GM21390 (cell line): ENCODE results near the gene AFM.
A peak's percentile ranks its signal among the peaks of the same experiment; 100 is the strongest.
"Not testable (repeated sequence)": the region's sequence is repeated elsewhere in the genome, so short reads cannot be mapped to it uniquely, and the experiment has no call there.

Experiments
- ATAC-seq: cut with Tn5 transposase; IDR thresholded peaks from one replicate; pipeline ENCODE4 v1.9.1; 2021; ENCODE audit not compliant: unreplicated experiment

AFM gene

DNA sequence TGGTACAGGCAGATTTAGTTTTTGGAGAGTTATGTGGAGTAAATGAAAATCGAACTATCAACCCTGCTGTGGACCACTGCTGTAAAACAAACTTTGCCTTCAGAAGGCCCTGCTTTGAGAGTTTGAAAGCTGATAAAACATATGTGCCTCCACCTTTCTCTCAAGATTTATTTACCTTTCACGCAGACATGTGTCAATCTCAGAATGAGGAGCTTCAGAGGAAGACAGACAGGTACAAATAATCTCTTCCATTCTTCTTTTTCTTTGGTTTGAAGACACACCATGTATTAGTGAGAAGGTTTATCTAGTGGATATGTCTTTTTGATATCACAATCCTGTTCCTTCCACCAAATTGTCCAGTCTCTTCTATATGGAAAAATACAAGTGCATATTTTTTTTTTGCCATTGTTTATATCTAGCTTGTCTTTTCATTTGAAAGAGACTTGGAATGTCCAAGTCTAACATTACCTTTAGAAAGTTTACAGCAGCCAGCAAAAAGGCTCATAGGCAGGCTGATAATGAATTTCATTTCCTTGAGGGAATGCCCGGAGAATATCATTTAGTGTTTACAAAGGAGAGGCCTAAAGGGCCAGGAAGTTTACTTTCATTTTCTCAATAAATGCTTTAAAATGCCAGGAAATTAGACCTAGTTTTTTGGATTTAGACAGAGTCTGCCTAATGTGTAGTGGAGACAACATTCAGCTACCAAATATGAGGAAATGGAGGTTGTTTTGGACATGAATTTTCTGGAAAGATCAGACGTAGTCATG is 18.6 kb downstream of the AFM start:
- no peak for ATAC-seq

DNA sequence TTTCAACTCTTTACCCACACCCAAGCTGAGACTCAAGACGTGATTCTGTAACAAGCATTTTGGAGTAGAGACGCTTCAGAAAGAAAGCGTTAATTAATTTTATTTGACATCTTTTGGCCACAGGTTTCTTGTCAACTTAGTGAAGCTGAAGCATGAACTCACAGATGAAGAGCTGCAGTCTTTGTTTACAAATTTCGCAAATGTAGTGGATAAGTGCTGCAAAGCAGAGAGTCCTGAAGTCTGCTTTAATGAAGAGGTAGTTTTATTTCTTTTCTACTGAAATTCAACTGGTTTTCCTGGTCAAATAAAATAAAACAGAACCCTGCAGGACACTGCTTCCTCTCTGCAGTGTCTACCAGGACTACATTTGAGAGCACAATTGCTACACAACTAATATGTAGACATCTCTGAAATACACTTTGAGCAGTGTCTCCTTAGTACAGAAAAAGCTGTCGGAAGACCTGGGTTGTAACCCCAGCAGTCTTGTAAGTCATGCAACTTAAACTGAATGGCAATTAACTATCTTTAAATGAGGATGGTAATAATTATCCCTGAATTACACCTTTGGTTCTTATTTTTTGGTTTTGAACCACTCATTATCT is 20.2 kb downstream of the AFM start:
- ATAC-seq = no peak

DNA sequence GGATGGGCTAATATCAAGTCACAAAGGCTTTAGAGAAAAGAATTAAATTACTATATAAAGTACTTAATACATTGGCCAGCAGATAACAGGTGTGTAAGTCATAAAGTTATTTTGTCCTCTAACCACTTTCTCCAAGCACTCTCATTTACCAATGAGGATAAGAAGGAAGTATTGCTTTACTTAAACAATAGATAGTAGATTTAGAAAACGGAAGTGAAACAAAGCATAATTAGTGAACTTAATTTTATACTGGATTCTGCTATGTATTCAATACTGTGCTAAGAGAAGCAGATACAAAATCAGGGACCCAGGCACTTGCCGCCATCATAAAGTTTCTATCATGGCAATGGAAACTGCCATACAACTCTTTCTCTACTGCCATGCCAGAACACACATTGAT is 24.0 kb downstream of the AFM start:
- ATAC-seq = no peak

GRCh38 chr4:73507541-73507940 is 26.0 kb downstream of the AFM start:
- ATAC-seq = no peak

GRCh38 chr4:73508651-73509050 is 27.1 kb downstream of the AFM start:
- no peak for ATAC-seq

DNA sequence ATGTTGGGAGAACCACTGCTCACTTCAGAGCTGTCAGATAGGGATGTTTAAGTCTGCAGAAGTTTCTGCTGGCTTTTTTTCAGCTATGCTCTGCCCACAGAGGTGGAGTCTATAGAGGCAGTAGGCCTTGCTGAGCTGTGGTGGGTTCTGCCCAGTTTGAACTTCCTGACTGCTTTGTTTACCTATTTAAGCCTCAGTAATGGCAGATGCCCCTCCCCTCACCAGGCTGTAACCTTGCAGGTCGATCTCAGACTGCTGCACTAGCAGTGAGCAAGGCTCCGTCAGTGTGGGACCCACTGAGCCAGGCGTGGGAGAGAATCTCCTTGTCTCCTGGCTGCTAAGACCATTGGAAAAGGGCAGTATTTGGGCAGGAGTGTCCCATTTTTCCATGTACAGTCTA is 36.8 kb downstream of the AFM start:
- ATAC-seq = no peak

DNA sequence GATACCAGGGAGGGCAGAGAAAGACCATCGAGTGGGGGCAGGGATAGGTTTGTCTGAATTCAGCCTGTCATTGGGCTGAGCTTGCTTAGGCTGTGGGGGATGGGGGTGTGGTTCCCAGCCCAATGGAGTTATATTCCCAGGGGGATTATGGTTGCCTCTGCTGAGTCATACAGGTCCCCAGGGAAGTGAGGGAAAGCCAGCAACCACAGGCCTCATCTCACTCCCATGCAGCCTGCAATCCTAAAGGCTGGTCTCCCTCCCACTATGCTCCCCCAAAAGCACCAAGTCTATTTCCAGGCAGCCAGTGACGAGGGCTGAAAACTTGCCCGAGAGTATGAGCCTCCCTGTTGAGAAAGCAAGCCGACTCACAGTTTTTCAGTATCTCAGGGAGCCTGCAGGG is 39.3 kb downstream of the AFM start:
- no peak for ATAC-seq

GRCh38 chr4:73523126-73523525 is 41.6 kb downstream of the AFM start:
- ATAC-seq = no peak

DNA sequence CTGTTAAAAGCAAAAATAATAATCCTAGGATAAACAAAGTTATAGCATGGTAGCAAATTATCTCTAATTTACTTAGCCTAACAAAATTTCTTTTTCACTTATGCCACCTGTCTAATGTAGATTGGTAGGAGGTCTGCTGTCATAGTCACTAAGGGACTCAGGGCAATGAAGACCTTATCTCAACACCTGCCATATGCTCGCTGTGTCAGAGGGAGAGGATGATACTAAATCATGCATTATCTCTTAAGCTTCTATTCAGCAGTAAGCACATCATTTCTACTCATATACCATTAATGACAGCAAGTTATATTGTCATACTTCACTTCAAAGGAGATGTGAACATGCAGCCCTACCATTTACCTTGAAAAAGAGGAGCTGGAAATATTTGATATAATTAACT is 44.1 kb downstream of the AFM start:
- ATAC-seq = no peak

DNA sequence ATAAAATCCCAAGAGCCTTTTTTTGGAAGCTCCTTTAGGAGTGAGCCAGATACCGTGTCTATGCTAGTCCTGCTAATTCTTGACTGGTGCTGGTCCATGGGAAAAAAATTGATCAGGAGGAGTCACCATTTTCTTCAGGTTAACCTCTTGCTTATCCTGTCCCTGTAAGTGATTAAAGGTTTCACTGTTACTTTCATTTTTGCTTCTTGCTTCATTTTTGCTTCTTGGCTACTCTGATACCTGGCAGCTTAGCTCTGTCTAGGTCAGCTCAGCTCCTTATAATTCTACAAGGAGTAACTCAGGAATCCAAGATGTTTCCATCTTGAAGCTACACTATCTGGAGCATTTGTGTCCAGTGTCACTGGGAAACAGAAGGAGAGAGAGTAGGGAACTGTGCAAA is 45.7 kb downstream of the AFM start:
- ATAC-seq = peak; percentile 80

- ATAC-seq = no peak
Measured at GRCh38 chr4:73528171-73528570, 46.6 kb downstream of the AFM start.

GRCh38 chr4:73533515-73534422 is 52.2 kb downstream of the AFM start:
- ATAC-seq = no peak

DNA sequence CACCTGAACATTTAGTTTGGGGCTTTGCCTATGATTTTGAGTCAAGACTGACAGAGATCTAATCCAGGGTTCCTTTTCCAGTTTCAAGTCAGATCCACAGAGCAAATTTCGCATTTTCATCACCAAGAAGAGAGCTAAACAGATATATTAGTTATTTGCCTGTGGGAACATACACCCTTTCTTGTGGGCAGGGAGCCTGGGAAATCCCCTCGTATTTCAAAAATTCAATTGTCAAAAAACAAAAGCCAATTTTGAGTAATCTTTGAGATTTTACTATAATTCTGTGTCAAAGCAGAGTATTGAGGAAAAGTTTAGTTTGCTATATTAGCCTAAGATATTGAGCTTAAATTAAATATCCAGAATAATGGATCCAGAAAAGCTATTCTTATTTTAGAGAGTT is 56.6 kb downstream of the AFM start:
- ATAC-seq = no peak

DNA sequence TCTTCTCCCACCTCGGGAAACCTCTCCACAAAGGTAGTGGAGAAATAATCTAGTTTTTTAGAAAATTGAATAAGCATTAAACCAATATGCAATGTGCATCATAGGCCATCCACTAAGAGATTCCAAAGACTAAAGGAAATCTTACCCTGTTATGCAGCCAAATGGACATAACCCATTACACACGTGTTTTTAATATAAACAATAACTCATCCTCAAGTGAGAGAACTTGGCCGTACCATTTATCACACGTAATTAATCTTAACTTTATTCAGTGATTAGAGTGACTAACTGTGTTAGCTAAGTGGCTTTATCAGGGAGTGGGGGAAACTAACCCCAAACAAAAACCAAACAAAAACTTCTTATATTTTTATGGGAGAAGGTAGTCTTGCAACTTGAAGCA is 57.8 kb downstream of the AFM start:
- ATAC-seq = no peak

DNA sequence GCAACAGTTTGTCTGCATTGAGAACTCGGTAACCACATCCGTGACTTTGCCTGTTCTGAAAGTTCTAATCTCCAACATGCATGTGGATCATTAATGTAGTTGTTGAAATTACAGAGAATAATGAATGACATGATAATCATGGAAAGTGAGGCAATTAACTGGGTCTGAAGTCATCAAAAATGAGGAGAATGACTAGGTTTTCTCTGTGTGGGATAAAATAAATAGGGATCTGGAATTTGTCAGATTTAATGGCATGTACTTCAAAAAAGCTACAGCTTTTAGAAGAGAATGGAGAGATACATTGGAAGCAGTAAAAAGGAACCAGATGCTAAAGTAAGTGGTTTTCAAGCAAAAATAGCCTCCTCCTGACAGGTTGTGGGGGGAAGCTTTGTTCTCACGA is 59.3 kb downstream of the AFM start:
- no peak for ATAC-seq

DNA sequence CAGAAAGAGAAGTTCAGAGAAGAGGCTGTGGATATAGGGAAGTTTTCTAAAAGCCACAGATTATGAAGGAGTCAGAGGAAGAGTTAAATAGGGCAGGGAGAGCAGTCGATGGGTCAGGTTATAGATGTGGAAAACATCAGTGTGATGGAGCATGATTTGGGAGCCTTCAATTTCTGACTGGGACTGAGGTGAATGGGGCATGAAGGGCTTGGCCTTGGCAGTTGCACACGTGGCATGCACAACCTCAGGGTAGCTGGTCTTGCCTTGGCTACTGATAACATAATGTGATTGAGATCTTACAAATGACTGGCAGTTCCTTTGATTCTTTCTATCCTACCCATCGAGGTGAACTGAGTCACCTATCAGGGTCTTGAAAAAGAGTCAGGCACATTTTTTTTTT is 59.7 kb downstream of the AFM start:
- ATAC-seq = no peak

DNA sequence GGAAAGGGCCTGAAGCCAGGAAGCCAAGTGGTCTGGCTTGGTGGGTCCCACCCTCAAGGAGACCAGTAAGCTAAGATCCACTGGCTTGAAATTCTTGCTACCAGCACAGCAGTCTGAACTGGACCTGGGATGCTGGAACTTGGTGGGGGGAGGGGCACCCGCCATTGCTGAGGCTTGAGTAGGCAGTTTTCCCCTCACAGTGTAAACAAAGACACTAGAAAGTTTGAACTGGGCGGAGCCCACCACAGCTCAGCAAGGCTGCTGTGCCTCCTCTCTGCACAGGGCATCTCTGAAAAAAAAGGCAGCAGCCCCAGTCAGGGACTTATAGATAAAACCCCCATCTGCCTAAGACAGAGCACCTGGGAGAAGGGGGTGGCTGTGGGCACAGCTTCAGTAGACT is 63.1 kb downstream of the AFM start:
- ATAC-seq = no peak

DNA sequence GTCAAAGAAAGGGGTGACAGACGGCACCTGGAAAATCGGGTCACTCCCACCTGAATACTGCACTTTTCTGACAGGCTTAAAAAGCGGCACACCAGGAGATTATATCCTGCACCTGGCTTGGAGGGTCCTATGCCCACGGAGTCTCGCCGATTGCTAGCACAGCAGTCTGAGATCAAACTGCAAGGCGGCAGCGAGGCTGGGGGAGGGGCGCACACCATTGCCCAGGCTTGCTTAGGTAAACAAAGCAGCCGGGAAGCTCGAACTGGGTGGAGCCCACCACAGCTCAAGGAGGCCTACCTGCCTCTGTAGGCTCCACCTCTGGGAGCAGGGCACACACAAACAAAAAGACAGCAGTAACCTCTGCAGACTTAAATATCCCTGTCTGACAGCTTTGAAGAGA is 69.3 kb downstream of the AFM start:
- not testable (repeated sequence) for ATAC-seq
